ENCODE data around the gene MBOAT1. TPM values are rescaled to one million over a fixed set of nuclear protein-coding genes. Genes with fewer than 3 reads are reported as not detected.

MBOAT1 gene
- total RNA-seq, 3 donors from 2014 or later (not counting 1 experiment from before 2014, with no cell fraction given), result 3.6 to 7.5 (median 5.2) TPM

- no peak overlapping the region for H3K27ac ChIP-seq (ENCODE audit: low read length)
- H3K36me3 ChIP-seq (ENCODE audit: control insufficient read depth, insufficient read depth, low read length), result no peaks in the 10 kb centered on the region
- no peak for ATAC-seq
- no peak overlapping the region for H3K4me3 ChIP-seq (ENCODE audit: low read length)
- peaks cover 10% of the 10 kb centered on the region for H3K4me1 ChIP-seq (ENCODE audit: control insufficient read depth, insufficient read depth, low read length)
- H3K27me3 ChIP-seq (ENCODE audit: control insufficient read depth, insufficient read depth, low read length), result no peaks in the 10 kb centered on the region
- Mint-ChIP-seq H3K27ac (no peak overlapping the region), H3K27me3 (ENCODE audit: low read depth in 2 of 2) (peaks cover 8 to 11% of the 10 kb centered on the region in 2 donors), H3K4me1 (peaks cover 7 to 11% of the 10 kb centered on the region in 2 donors), H3K36me3 (no peaks in the 10 kb centered on the region), H3K9me3 (no peaks in the 10 kb centered on the region), H3K4me3 (no peak overlapping the region)
- TF ChIP-seq CTCF (IDR thresholded peaks at IDR 0.05), result no peak
- intact Hi-C loops (cut with micrococcal nuclease), result no loop called here
- no peak for DNase-seq
- no peaks in the 10 kb centered on the region for H3K9me3 ChIP-seq (ENCODE audit: control insufficient read depth, insufficient read depth, low read length)
- WGBS (ENCODE audit: insufficient coverage), result 71% methylated on average over 4 of the region's 5 CpGs
Observed at GRCh38 chr6:20217324-20217855, 5.1 kb upstream of the MBOAT1 start.

DNA sequence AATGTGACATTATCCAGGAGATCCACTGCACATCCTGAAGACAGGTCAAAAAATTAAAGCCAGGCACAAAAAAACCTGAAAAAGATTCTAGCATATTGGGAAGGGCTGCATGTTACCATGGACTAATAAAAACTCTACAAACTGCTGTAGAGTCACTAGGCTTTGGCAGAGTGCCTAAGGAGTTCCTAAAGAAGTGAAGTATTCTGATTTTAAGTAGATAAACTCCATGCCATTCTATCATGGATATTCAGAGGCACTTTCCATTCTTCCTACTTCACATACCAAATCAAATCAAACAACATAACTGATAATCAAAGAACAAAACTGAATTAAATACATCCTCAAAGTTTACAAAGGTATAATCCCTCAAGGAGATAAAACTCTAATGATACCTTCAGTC lies 3.0 kb upstream of the MBOAT1 start:
- H3K4me3 ChIP-seq (ENCODE audit: low read length), result no peak overlapping the region
- intact Hi-C loops (cut with micrococcal nuclease), result no loop called here
- Mint-ChIP-seq H3K36me3 (no peaks in the 10 kb centered on the region), H3K27me3 (ENCODE audit: low read depth in 2 of 2) (peaks cover 7 to 15% of the 10 kb centered on the region in 2 donors), H3K9me3 (no peaks in the 10 kb centered on the region), H3K4me1 (peaks cover 20 to 25% of the 10 kb centered on the region in 2 donors), H3K27ac (no peak overlapping the region), H3K4me3 (no peak overlapping the region)
- no peak for TF ChIP-seq CTCF (IDR thresholded peaks at IDR 0.05)
- H3K27me3 ChIP-seq (ENCODE audit: control insufficient read depth, insufficient read depth, low read length), result no peaks in the 10 kb centered on the region
- DNase-seq, result no peak
- ATAC-seq, result no peak
- H3K27ac ChIP-seq (ENCODE audit: low read length), result no peak overlapping the region
- H3K36me3 ChIP-seq (ENCODE audit: control insufficient read depth, insufficient read depth, low read length), result no peaks in the 10 kb centered on the region
- no peaks in the 10 kb centered on the region for H3K9me3 ChIP-seq (ENCODE audit: control insufficient read depth, insufficient read depth, low read length)
- peaks cover 18% of the 10 kb centered on the region for H3K4me1 ChIP-seq (ENCODE audit: control insufficient read depth, insufficient read depth, low read length)

- Histone ChIP-seq H3K36me3 (ENCODE audit: control insufficient read depth, insufficient read depth, low read length) (no peaks in the 10 kb centered on the region), H3K27me3 (ENCODE audit: control insufficient read depth, insufficient read depth, low read length) (no peaks in the 10 kb centered on the region), H3K4me3 (ENCODE audit: low read length) (no peak overlapping the region), H3K4me1 (ENCODE audit: control insufficient read depth, insufficient read depth, low read length) (peaks cover 21% of the 10 kb centered on the region), H3K27ac (ENCODE audit: low read length) (peak overlapping the region; percentile 71), H3K9me3 (ENCODE audit: control insufficient read depth, insufficient read depth, low read length) (no peaks in the 10 kb centered on the region)
- H3K9me3 Mint-ChIP-seq, result no peaks in the 10 kb centered on the region
- no peak for TF ChIP-seq CTCF (IDR thresholded peaks at IDR 0.05)
- DNase-seq (peak in 1 of 2 donors; percentile 73), ATAC-seq (no peak)
- H3K27ac Mint-ChIP-seq, result peak overlapping the region; percentile 56 to 83
- H3K27me3 Mint-ChIP-seq (ENCODE audit: low read depth in 2 of 2), result peaks cover 17 to 20% of the 10 kb centered on the region in 2 donors
- H3K36me3 Mint-ChIP-seq, result no peaks in the 10 kb centered on the region
- intact Hi-C loops (cut with micrococcal nuclease), result loop anchor here (5.0 kb wide), 1 partner anchor 479 kb away; no protein-coding TSS in a partner anchor
- WGBS (ENCODE audit: insufficient coverage), result 49% methylated on average over 9 of the region's 9 CpGs
- peaks cover 20 to 25% of the 10 kb centered on the region in 2 donors for H3K4me1 Mint-ChIP-seq
- peak overlapping the region; percentile 93 for H3K4me3 Mint-ChIP-seq
Observed at GRCh38 chr6:20213271-20213798, 1.1 kb upstream of the MBOAT1 start.

Measured in natural killer cell (primary cell).